GM12892 (cell line): ENCODE data around the gene TECPR1.

Source experiments
- POLR2A ChIP-seq: IDR thresholded peaks from 2 replicates; pipeline ENCODE4 v1.6.1; 2011; ENCODE audit warnings: low read depth, low read length, control low read depth
- POLR2AphosphoS5 ChIP-seq: IDR thresholded peaks from 2 replicates; pipeline ENCODE4 v1.6.1; 2011; ENCODE audit warnings: low read depth, low read length, control low read depth
- TAF1 ChIP-seq: IDR thresholded peaks from 2 replicates; pipeline ENCODE4 v1.6.1; 2011; ENCODE audit warnings: low read depth, mild to moderate bottlenecking, control low read depth, low read length, borderline replicate concordance

DNA sequence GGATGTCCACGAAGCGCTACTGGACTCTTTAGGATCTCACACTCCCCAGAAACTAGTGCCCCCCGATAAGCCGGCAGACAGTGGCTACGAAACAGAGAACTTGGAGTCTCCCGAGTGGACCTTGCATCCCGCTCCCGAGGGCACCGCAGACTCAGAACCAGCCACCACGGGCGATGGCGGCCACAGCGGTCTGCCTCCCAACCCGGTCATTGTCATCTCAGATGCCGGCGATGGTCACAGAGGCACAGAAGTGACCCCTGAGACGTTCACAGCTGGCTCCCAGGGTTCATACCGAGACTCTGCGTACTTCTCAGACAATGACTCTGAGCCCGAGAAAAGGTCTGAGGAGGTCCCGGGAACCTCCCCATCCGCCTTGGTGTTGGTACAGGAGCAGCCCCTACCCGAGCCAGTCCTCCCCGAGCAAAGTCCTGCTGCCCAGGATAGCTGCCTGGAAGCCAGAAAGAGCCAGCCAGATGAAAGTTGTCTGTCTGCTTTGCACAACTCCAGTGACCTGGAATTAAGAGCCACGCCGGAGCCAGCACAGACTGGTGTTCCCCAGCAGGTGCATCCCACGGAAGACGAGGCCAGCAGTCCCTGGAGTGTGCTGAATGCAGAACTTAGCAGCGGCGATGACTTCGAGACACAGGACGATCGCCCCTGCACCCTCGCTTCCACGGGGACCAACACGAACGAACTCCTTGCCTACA, 58.4 kb downstream of the TECPR1 start:
- TF ChIP-seq POLR2AphosphoS5: no peak
- TF ChIP-seq POLR2A: no peak
- TF ChIP-seq TAF1: no peak
